Glutamatergic neuron (in vitro differentiated cells): ENCODE data around the gene NTNG1. TPM values are rescaled to one million over a fixed set of nuclear protein-coding genes. Genes with fewer than 3 reads are reported as not detected.

Source experiments
- DNase-seq: peaks from one replicate; pipeline ENCODE4 v3.0.0; 2022
- H3K27ac Mint-ChIP-seq: one replicate; pipeline ENCODE4 v1.8.0; 2020; ENCODE audit warnings: mild to moderate bottlenecking, mixed read lengths, inconsistent platforms; ENCODE audit not compliant: unreplicated experiment
- H3K27me3 Mint-ChIP-seq: one replicate; pipeline ENCODE4 v1.8.0; 2020; ENCODE audit warnings: mild to moderate bottlenecking, moderate library complexity, mixed read lengths, inconsistent platforms; ENCODE audit not compliant: unreplicated experiment
- H3K36me3 Mint-ChIP-seq: one replicate; pipeline ENCODE4 v1.8.0; 2020; ENCODE audit warnings: mild to moderate bottlenecking, mixed read lengths, inconsistent platforms; ENCODE audit not compliant: unreplicated experiment
- H3K4me1 Mint-ChIP-seq: one replicate; pipeline ENCODE4 v1.8.0; 2020; ENCODE audit warnings: mild to moderate bottlenecking, low read depth, mixed read lengths, inconsistent platforms; ENCODE audit not compliant: unreplicated experiment
- H3K4me3 Mint-ChIP-seq: one replicate; pipeline ENCODE4 v1.8.0; 2020; ENCODE audit warnings: mild to moderate bottlenecking, mixed read lengths, inconsistent platforms; ENCODE audit not compliant: unreplicated experiment
- H3K9me3 Mint-ChIP-seq: one replicate; pipeline ENCODE4 v1.8.0; 2020; ENCODE audit warnings: mild to moderate bottlenecking, moderate library complexity, mixed read lengths, inconsistent platforms; ENCODE audit not compliant: unreplicated experiment
- CTCF ChIP-seq: fragments of 200-600 bp; sonication (generic); IDR thresholded peaks from one replicate; pipeline ENCODE4 v1.5.0; 2021; ENCODE audit not compliant: partially characterized antibody, unreplicated experiment
- total RNA-seq: library from RNA; stranded (reverse); fragmentation: NEBNext Ultra II Directional; extraction: Animal tissue kit (Norgen Biotek cat#: 25700); gene quantifications from one replicate; pipeline ENCODE4 v1.2.1, GENCODE V29; 2021; ENCODE audit not compliant: unreplicated experiment

Gene NTNG1
- total RNA-seq, 1 donor from 2014 or later, result 3.2 TPM

GRCh38 chr1:107172450-107173170, 31.8 kb downstream of the NTNG1 start:
- Mint-ChIP-seq H3K36me3 (no peaks in the 10 kb centered on the region), H3K4me1 (peaks cover 5% of the 10 kb centered on the region), H3K27ac (no peak overlapping the region), H3K27me3 (no peaks in the 10 kb centered on the region), H3K9me3 (no peaks in the 10 kb centered on the region), H3K4me3 (no peak overlapping the region)
- TF ChIP-seq CTCF, result no peak
- DNase-seq, result no peak

DNA sequence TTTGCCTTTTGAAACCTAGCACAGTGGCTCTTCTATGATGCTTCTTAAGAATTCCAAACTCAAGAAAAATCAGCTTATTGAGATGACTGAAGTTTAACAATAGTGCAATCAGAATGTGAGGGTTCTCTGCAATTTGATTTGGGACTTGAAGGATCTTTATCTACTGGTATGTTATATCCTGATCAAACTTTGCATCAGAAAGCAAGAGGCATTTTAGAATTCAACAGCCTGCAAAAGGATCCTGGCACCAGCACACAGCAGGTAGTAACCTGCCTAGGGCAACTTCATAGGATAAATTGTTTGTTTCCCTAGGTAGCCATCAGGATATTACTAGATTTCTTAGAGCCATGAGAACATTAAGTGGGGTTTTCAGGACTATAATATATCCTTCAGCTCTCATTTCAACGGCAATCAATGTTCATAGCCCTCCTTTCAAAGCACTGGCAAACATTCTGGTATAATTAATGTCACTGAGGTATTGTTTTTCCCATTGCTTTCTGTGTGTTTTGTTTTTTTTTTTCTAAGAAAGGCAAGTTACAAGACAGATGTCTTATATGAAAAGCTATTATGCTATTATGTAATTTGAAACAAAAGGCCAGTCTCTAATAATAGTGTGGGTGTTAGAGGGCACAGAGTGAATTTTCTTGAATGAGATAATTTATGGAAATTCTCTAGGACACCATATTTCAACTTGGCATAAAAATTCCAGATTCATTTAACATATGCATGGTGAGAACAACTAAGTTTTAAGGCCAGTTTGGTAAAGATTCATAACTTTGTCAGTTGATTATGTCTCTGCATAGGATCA, 34.5 kb downstream of the NTNG1 start:
- no peak overlapping the region for H3K27ac Mint-ChIP-seq
- no peak overlapping the region for H3K4me3 Mint-ChIP-seq
- DNase-seq, result no peak
- H3K9me3 Mint-ChIP-seq, result no peaks in the 10 kb centered on the region
- no peak for TF ChIP-seq CTCF
- H3K4me1 Mint-ChIP-seq, result peaks cover 5% of the 10 kb centered on the region
- no peaks in the 10 kb centered on the region for H3K36me3 Mint-ChIP-seq
- no peaks in the 10 kb centered on the region for H3K27me3 Mint-ChIP-seq

GRCh38 chr1:107181253-107181969, 40.6 kb downstream of the NTNG1 start:
- H3K4me3 Mint-ChIP-seq, result no peak overlapping the region
- H3K27me3 Mint-ChIP-seq, result no peaks in the 10 kb centered on the region
- no peak overlapping the region for H3K27ac Mint-ChIP-seq
- H3K36me3 Mint-ChIP-seq, result no peaks in the 10 kb centered on the region
- DNase-seq, result no peak
- no peaks in the 10 kb centered on the region for H3K9me3 Mint-ChIP-seq
- H3K4me1 Mint-ChIP-seq, result no peaks in the 10 kb centered on the region
- no peak for TF ChIP-seq CTCF

DNA sequence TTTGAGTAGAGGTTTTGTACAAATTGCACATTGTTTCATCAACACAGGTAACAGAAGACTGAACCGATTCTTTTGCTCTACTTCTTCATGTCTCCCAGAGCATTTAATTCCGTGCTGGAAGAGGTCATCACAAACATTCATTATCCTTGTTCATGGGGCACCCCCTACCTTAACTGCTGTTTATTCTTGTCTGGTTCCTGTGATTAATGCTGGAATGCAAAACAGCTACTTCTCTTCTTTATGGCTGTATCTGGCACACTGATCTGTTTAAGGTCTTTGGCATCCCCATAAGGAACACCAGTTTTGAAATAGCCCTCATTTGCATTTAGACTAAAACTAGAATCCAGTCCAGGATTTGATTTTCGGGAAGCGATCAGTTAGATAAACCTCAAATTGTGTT, 42.2 kb downstream of the NTNG1 start:
- no peak overlapping the region for H3K4me3 Mint-ChIP-seq
- no peak for DNase-seq
- no peaks in the 10 kb centered on the region for H3K36me3 Mint-ChIP-seq
- no peak overlapping the region for H3K27ac Mint-ChIP-seq
- H3K9me3 Mint-ChIP-seq, result no peaks in the 10 kb centered on the region
- TF ChIP-seq CTCF, result no peak
- H3K4me1 Mint-ChIP-seq, result no peaks in the 10 kb centered on the region
- H3K27me3 Mint-ChIP-seq, result no peaks in the 10 kb centered on the region
